A549 (cell line): ENCODE data around the gene PYROXD2. TPM values are rescaled to one million over a fixed set of nuclear protein-coding genes. Genes with fewer than 3 reads are reported as not detected.

ENCODE experiments used
- ATAC-seq, 2 experiments: fragments of 200-7000 bp in 1 of 2; fragments of >200 bp in 1 of 2; cut with Nextera tagmentation in 1 of 2; cut with Tn5 transposase in 1 of 2; 3 replicates each; pipeline versions ENCODE4 v1.8.0 to v1.9.1; 2018 to 2020; ENCODE audit warnings: mild to moderate bottlenecking in 1 of 2, moderate library complexity in 1 of 2
- CTCF ChIA-PET: fragments of 300-600 bp; sonication (Branson Sonifier 250); formaldehyde crosslinking; extraction: SDS; loops from one replicate; lab custom pipeline; 2021; ENCODE audit warnings: antibody characterized with exemption, inconsistent platforms; lab: Yijun Ruan, JAX
- POLR2A ChIA-PET: fragments of 350-600 bp; formaldehyde crosslinking; extraction: SDS; loops from one replicate; lab custom pipeline; 2021; ENCODE audit warnings: antibody characterized with exemption, inconsistent platforms; lab: Yijun Ruan, JAX
- DNase-seq, 2 experiments: peaks; one replicate each; pipeline versions ENCODE4 v3.0.0 to v3.0.0-alpha.2; 2011 to 2016; ENCODE audit warnings: low read depth in 1 of 2, low spot score in 1 of 2
- FAIRE-seq: peaks from 2 replicates; lab custom pipeline; 2011; peaks lifted over from hg19 to GRCh38; lab: Jason Lieb, UNC
- H3K27ac ChIP-seq, 2 experiments: fragments of >200 bp; sonication (Bioruptor Twin); formaldehyde crosslinking; 3 replicates each; pipeline ENCODE4 v1.5.1; 2016 to 2017
- H3K4me1 ChIP-seq: fragments of >200 bp; sonication (Bioruptor Twin); formaldehyde crosslinking; 3 replicates; pipeline ENCODE4 v1.6.1; 2016
- H3K4me2 ChIP-seq: fragments of >200 bp; sonication (Bioruptor Twin); formaldehyde crosslinking; 3 replicates; pipeline ENCODE4 v1.6.1; 2016
- H3K4me3 ChIP-seq: fragments of >200 bp; sonication (Bioruptor Twin); formaldehyde crosslinking; 3 replicates; pipeline ENCODE4 v1.5.1; 2016
- H3K9me3 ChIP-seq: fragments of >200 bp; sonication (Bioruptor Twin); formaldehyde crosslinking; 3 replicates; pipeline ENCODE4 v1.6.1; 2016
- BCL3 ChIP-seq: fragments of >200 bp; sonication (Bioruptor Twin); formaldehyde crosslinking; IDR thresholded peaks from 3 replicates; pipeline ENCODE4 v1.6.1; 2016
- BHLHE40 ChIP-seq: IDR thresholded peaks from 2 replicates; pipeline ENCODE4 v1.6.1; 2012; ENCODE audit warnings: low read depth, low read length, inconsistent platforms
- CTCF ChIP-seq: fragments of >200 bp; sonication (Bioruptor Twin); formaldehyde crosslinking; IDR thresholded peaks from 3 replicates; pipeline ENCODE4 v1.5.1; 2016
- EHF ChIP-seq: fragments of 250-450 bp; sonication (Bioruptor Pico); IDR thresholded peaks from 2 replicates; pipeline ENCODE4 v1.5.0; 2020; ENCODE audit warnings: mild to moderate bottlenecking
- EP300 ChIP-seq, 2 experiments: fragments of >200 bp; sonication (Bioruptor Twin); formaldehyde crosslinking; IDR thresholded peaks; 2 replicates in 1 of 2; 3 replicates in 1 of 2; pipeline ENCODE4 v1.6.1; 2016 to 2017
- FOSB ChIP-seq: fragments of 250-450 bp; sonication (Bioruptor Pico); IDR thresholded peaks from 2 replicates; pipeline ENCODE4 v1.5.0; 2020; ENCODE audit warnings: mild to moderate bottlenecking, moderate library complexity
- HDAC2 ChIP-seq: fragments of 200-600 bp; sonication (generic); IDR thresholded peaks from 2 replicates; pipeline ENCODE4 v1.6.1; 2016
- HMGXB4 ChIP-seq: fragments of 250-450 bp; sonication (Bioruptor Pico); IDR thresholded peaks from 2 replicates; pipeline ENCODE4 v1.5.0; 2021; ENCODE audit warnings: mild to moderate bottlenecking, moderate library complexity, borderline replicate concordance
- HOXB5 ChIP-seq: fragments of 250-450 bp; sonication (Bioruptor Pico); IDR thresholded peaks from 2 replicates; pipeline ENCODE4 v1.5.0; 2020; ENCODE audit warnings: mild to moderate bottlenecking, moderate library complexity
- JUNB ChIP-seq: fragments of >200 bp; sonication (Bioruptor Twin); formaldehyde crosslinking; IDR thresholded peaks from 2 replicates; pipeline ENCODE4 v1.6.1; 2016
- KDM1A ChIP-seq: fragments of 200-600 bp; sonication (generic); IDR thresholded peaks from 2 replicates; pipeline ENCODE4 v1.6.1; 2016; ENCODE audit warnings: low read depth, mild to moderate bottlenecking
- KDM5A ChIP-seq: fragments of 200-600 bp; sonication (generic); IDR thresholded peaks from 2 replicates; pipeline ENCODE4 v1.6.1; 2016; ENCODE audit warnings: antibody characterized with exemption, mild to moderate bottlenecking
- MAX ChIP-seq: IDR thresholded peaks from 2 replicates; pipeline ENCODE4 v1.6.1; 2012
- NPAS2 ChIP-seq: fragments of 250-450 bp; sonication (Bioruptor Pico); IDR thresholded peaks from 2 replicates; pipeline ENCODE4 v1.8.0; 2022; ENCODE audit warnings: mild to moderate bottlenecking, moderate library complexity, borderline replicate concordance
- NR3C1 ChIP-seq: fragments of >200 bp; sonication (Bioruptor Twin); formaldehyde crosslinking; IDR thresholded peaks from 3 replicates; pipeline ENCODE4 v1.6.1; 2017
- PBX3 ChIP-seq: IDR thresholded peaks from 2 replicates; pipeline ENCODE4 v1.6.1; 2012
- PHF8 ChIP-seq: fragments of 200-600 bp; sonication (generic); IDR thresholded peaks from 2 replicates; pipeline ENCODE4 v1.6.1; 2016; ENCODE audit warnings: low read depth, mild to moderate bottlenecking, antibody characterized with exemption, moderate library complexity, borderline replicate concordance
- POLR2AphosphoS2 ChIP-seq: conservative IDR thresholded peaks from 2 replicates; pipeline ENCODE4 v1.6.1; 2012; ENCODE audit warnings: low read length, improper control_type of control experiment, inconsistent platforms
- RCOR1 ChIP-seq: fragments of 150-350 bp; IDR thresholded peaks from 2 replicates; pipeline ENCODE4 v1.6.1; 2014; ENCODE audit warnings: antibody characterized with exemption, low read length, low read depth
- RFX5 ChIP-seq: fragments of 450-650 bp; IDR thresholded peaks from 2 replicates; pipeline ENCODE4 v1.7.1; 2014; ENCODE audit warnings: antibody characterized with exemption, mild to moderate bottlenecking, moderate library complexity
- RNF2 ChIP-seq: fragments of 200-600 bp; sonication (generic); IDR thresholded peaks from 2 replicates; pipeline ENCODE4 v1.6.1; 2016; ENCODE audit warnings: low read depth, mild to moderate bottlenecking, antibody characterized with exemption, moderate library complexity, borderline replicate concordance
- SREBF2 ChIP-seq: fragments of 450-650 bp; IDR thresholded peaks from 2 replicates; pipeline ENCODE4 v1.6.1; 2014; ENCODE audit warnings: mild to moderate bottlenecking, moderate library complexity
- TP53 ChIP-seq: fragments of 250-450 bp; sonication (Bioruptor Pico); IDR thresholded peaks from 2 replicates; pipeline ENCODE4 v1.5.0; 2021; ENCODE audit warnings: mild to moderate bottlenecking, moderate library complexity
- ZC3H11A ChIP-seq: fragments of 450-650 bp; IDR thresholded peaks from 2 replicates; pipeline ENCODE4 v1.6.1; 2014; ENCODE audit warnings: antibody characterized with exemption, mild to moderate bottlenecking
- ZSCAN20 ChIP-seq: fragments of 250-450 bp; sonication (Bioruptor Pico); IDR thresholded peaks from 2 replicates; pipeline ENCODE4 v1.8.0; 2022; ENCODE audit warnings: mild to moderate bottlenecking, moderate library complexity
- WGBS: methylation state at CpG from one replicate; pipeline ENCODE4 v1.1.6; 2017; ENCODE audit errors: missing lambda C conversion rate; 5-methylcytosine and 5-hydroxymethylcytosine counted together
- polyA plus RNA-seq, 4 experiments: library from polyadenylated mRNA; depleted of rRNA in 3 of 4; stranded (reverse); fragments of >200 nt; fragmentation: RNase III in 1 of 4; extraction: RNeasy Plus Mini Kit Qiagen cat#74134 plus additional on column Dnase treatment in 1 of 4; gene quantifications; 2 replicates in 3 of 4; 3 replicates in 1 of 4; pipeline ENCODE4 v1.2.3, GENCODE V29; 2011 to 2017

PYROXD2 gene
- polyA plus RNA-seq, 2 of the 4 experiments (the other 2 are of a cell fraction): 4.6 to 6.3 TPM

GRCh38 chr10:98367604-98368451 lies 47.2 kb downstream of the PYROXD2 start:
- Histone ChIP-seq H3K9me3 (no peaks in the 10 kb centered on the region), H3K27ac (no peak overlapping the region), H3K4me3 (no peak overlapping the region), H3K4me1 (no peaks in the 10 kb centered on the region), H3K4me2 (no peak overlapping the region)
- FAIRE-seq (no peak), ATAC-seq (no peak), DNase-seq (no peak)
- TF ChIP-seq POLR2AphosphoS2 (no peak), HMGXB4 (CRISPR knock-in tag) (no peak), JUNB (no peak), HOXB5 (CRISPR knock-in tag) (no peak), SREBF2 (no peak), RCOR1 (no peak), PHF8 (no peak), PBX3 (no peak), EP300 (IDR thresholded peaks at IDR 0.05) (no peak), HDAC2 (no peak), TP53 (CRISPR knock-in tag) (no peak), BCL3 (no peak), EHF (no peak), MAX (no peak), CTCF (no peak), KDM5A (no peak)
- WGBS: 76% methylated on average over 19 of the region's 19 CpGs
- ChIA-PET POLR2A (no interaction called here), CTCF (interaction anchor here (0.6 kb wide), 1 partner anchor 201 kb away, joined by 3 read pairs; no protein-coding TSS in a partner anchor)

- WGBS: 64% methylated on average over 6 of the region's 6 CpGs
- Histone ChIP-seq H3K4me3 (no peak overlapping the region), H3K4me2 (no peak overlapping the region), H3K4me1 (no peaks in the 10 kb centered on the region), H3K9me3 (no peaks in the 10 kb centered on the region), H3K27ac (no peak overlapping the region)
- TF ChIP-seq NPAS2 (CRISPR knock-in tag): no peak
- no peak for TF ChIP-seq KDM1A
- TF ChIP-seq BHLHE40: no peak
- no peak for TF ChIP-seq KDM5A
- TF ChIP-seq TP53 (CRISPR knock-in tag): no peak
- no peak for TF ChIP-seq EHF
- no peak for TF ChIP-seq ZC3H11A
- no peak for TF ChIP-seq ZSCAN20 (CRISPR knock-in tag)
- no peak for TF ChIP-seq RNF2
- no peak for TF ChIP-seq NR3C1
- no peak for TF ChIP-seq PHF8
- TF ChIP-seq RFX5: no peak
- TF ChIP-seq FOSB (CRISPR knock-in tag): no peak
- ChIA-PET CTCF (interaction anchor here (1.1 to 1.3 kb wide), 2 partner anchors 15 to 38 kb away, joined by 3 read pairs; no protein-coding TSS in a partner anchor), POLR2A (no interaction called here)
- ATAC-seq: no peak
- no peak for FAIRE-seq
- DNase-seq: no peak
Measured at GRCh38 chr10:98366062-98366530, 48.9 kb downstream of the PYROXD2 start.
